Measurements from ENCODE around the gene MBNL1. TPM values are rescaled to one million over a fixed set of nuclear protein-coding genes. Genes with fewer than 3 reads are reported as not detected.

Gene MBNL1
- total RNA-seq, 4 donors from 2014 or later, result 152 to 286 (median 228) TPM

- DNase-seq (ENCODE audit: low spot score in 2 of 2), result no peak
- no peak overlapping the region for H3K4me3 ChIP-seq (ENCODE audit: low read depth, poor library complexity, severe bottlenecking)
- TF ChIP-seq, protein P1, sequence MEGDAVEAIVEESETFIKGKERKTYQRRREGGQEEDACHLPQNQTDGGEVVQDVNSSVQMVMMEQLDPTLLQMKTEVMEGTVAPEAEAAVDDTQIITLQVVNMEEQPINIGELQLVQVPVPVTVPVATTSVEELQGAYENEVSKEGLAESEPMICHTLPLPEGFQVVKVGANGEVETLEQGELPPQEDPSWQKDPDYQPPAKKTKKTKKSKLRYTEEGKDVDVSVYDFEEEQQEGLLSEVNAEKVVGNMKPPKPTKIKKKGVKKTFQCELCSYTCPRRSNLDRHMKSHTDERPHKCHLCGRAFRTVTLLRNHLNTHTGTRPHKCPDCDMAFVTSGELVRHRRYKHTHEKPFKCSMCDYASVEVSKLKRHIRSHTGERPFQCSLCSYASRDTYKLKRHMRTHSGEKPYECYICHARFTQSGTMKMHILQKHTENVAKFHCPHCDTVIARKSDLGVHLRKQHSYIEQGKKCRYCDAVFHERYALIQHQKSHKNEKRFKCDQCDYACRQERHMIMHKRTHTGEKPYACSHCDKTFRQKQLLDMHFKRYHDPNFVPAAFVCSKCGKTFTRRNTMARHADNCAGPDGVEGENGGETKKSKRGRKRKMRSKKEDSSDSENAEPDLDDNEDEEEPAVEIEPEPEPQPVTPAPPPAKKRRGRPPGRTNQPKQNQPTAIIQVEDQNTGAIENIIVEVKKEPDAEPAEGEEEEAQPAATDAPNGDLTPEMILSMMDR (IDR thresholded peaks at IDR 0.05), result no peak
- TF ChIP-seq POLR2A (IDR thresholded peaks at IDR 0.05), result no peak
- intact Hi-C loops (cut with DNase I; ENCODE audit: low total_unique reads), result no loop called here
These were observed 49.8 kb downstream of the MBNL1 start for GRCh38 chr3:152318512-152318911.

GRCh38 chr3:152319256-152319655 lies 50.5 kb downstream of the MBNL1 start:
- TF ChIP-seq POLR2A (IDR thresholded peaks at IDR 0.05), result no peak
- TF ChIP-seq, protein P1 (IDR thresholded peaks at IDR 0.05), result no peak
- no peak for DNase-seq (ENCODE audit: low spot score in 2 of 2)
- no peak overlapping the region for H3K4me3 ChIP-seq (ENCODE audit: low read depth, poor library complexity, severe bottlenecking)
- WGBS, 2 donors, result 83 to 87% methylated on average over 2 of the region's 2 CpGs
- intact Hi-C loops (cut with DNase I; ENCODE audit: low total_unique reads), result no loop called here

DNA sequence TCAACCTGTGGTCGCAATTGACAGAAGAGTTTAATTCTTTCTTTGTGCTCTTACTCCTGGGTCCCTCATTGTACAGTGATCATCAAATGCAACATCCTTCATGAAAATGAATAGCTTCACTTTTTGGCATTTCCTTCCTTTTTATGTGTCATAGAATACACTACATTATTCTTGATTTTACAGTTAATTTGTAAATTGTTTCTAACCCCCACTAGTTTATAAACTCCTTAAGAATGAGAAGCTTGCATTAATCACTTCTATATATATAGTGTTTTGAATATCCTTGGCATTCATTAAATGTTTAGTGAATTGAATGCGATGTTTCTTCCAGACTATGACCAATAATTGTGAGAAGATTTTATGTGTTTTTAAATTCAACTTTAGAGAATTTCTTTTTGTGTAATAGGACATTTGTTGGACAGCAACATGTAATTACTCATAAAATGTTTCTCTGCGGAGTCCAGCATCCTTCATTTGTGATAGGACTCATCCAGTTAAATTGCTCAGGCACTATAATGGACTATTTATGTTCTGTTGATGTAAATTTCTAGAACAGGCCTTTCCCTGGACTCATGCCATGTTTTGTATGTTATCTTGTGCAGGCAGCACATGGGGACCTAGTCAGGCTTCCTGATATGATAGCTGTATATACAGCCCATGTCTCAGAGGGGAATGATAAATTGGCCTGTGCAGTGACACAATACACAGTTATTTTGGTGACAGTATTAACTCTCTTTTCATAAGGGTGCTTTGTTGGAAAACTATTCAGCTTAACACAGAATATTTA lies 51.3 kb downstream of the MBNL1 start:
- TF ChIP-seq, protein P1 (IDR thresholded peaks at IDR 0.05), result no peak
- TF ChIP-seq POLR2A (IDR thresholded peaks at IDR 0.05), result no peak
- intact Hi-C loops (cut with DNase I; ENCODE audit: low total_unique reads), result no loop called here
- DNase-seq (ENCODE audit: low spot score in 2 of 2), result no peak
- 69 to 75% methylated on average over 3 of the region's 3 CpGs for WGBS, 2 donors
- H3K4me3 ChIP-seq (ENCODE audit: low read depth, poor library complexity, severe bottlenecking), result no peak overlapping the region

DNA sequence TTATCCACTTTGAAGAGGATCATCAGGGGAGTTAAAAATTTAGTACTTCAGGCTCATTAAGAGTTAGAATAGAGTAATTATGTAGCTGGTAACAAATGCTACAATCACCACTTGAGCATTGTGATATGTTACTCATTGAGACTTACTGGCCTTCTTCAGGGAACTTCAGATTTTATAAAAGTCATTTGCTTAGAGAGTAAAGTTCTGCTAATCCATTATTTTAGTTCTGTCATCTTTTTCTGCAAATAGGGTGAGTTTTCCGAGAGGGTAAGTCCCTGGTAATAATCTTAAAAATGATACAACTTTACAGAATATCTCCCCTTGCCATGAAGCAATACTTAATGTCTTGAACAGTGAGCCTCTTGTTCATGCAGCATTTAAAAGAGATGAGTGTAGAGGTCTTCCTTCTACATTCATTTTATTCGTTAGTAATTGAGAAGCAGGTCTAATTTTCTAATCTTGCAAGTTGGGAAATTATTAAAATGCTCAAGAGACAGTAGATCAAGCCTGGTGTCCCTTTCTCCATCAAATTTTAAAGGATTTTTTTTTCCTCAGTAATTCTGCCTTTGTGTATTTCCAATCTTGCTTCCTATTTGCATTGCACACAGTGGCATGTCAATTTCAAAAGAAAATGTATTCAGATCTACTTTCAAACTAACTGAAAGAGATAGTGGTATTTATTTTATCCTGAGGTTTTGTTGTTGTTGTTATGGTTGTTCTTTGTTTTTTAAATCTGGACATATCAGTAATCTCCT lies 52.6 kb downstream of the MBNL1 start:
- intact Hi-C loops (cut with DNase I; ENCODE audit: low total_unique reads), result no loop called here
- WGBS, 2 donors, result 67 to 78% methylated on average over 2 of the region's 2 CpGs
- TF ChIP-seq POLR2A (IDR thresholded peaks at IDR 0.05), result no peak
- TF ChIP-seq, protein P1 (IDR thresholded peaks at IDR 0.05), result no peak
- H3K4me3 ChIP-seq (ENCODE audit: low read depth, poor library complexity, severe bottlenecking), result no peak overlapping the region
- DNase-seq (ENCODE audit: low spot score in 2 of 2), result no peak

DNA sequence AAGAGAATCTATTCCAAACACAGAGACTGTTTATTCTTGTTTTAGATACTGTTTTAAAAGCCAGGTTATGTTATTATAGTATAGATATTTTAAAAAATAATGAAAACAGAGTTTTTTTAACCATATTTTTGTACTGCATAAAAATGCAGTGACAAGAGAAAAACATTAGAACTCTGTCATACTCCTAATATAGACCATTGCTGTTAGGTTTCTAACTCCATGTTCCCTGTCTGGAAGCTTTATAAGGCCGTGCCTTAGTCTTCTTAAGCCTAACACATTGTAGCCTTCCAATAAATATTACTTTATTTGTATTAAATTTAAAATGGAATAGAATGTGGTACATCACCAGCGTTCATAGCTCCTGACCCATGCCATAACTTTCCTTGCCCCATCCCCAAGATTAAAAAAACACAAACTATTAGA lies 53.2 kb downstream of the MBNL1 start:
- intact Hi-C loops (cut with DNase I; ENCODE audit: low total_unique reads), result no loop called here
- 66 to 77% methylated on average over 2 of the region's 2 CpGs for WGBS, 2 donors

More for the DNA sequence above, 53.2 kb downstream of the MBNL1 start:
- H3K4me3 ChIP-seq (ENCODE audit: low read depth, poor library complexity, severe bottlenecking), result no peak overlapping the region
- no peak for DNase-seq (ENCODE audit: low spot score in 2 of 2)
- no peak for TF ChIP-seq POLR2A (IDR thresholded peaks at IDR 0.05)
- TF ChIP-seq, protein P1 (IDR thresholded peaks at IDR 0.05), result no peak
